Fibroblast of lung (primary cell): Measurements from ENCODE around the gene FAM120C. TPM values are rescaled to one million over a fixed set of nuclear protein-coding genes. Genes with fewer than 3 reads are reported as not detected.

ENCODE experiments used
- DNase-seq, 2 donors: peaks; one replicate each; pipeline versions ENCODE4 v3.0.0 to v3.0.0-alpha.2; 2010; ENCODE audit warnings: low read depth in 2 of 2
- H2AFZ ChIP-seq: 2 replicates; pipeline ENCODE4 v1.5.1; 2012; ENCODE audit warnings: low read length, control low read depth, inconsistent platforms
- H3K27ac ChIP-seq: 2 replicates; pipeline ENCODE4 v1.5.1; 2011; ENCODE audit warnings: low read length, control low read depth; ENCODE audit not compliant: insufficient read depth
- H3K27me3 ChIP-seq: 2 replicates; pipeline ENCODE4 v1.5.1; 2011; ENCODE audit warnings: mild to moderate bottlenecking, low read length; ENCODE audit not compliant: control insufficient read depth, insufficient read depth
- H3K36me3 ChIP-seq: 2 replicates; pipeline ENCODE4 v1.5.1; 2011; ENCODE audit warnings: low read length; ENCODE audit not compliant: control insufficient read depth, insufficient read depth
- H3K4me1 ChIP-seq: 2 replicates; pipeline ENCODE4 v1.5.1; 2011; ENCODE audit warnings: low read length; ENCODE audit not compliant: control insufficient read depth, insufficient read depth; ENCODE audit errors: extremely low read depth
- H3K4me2 ChIP-seq: 2 replicates; pipeline ENCODE4 v1.5.1; 2011; ENCODE audit warnings: low read length, control low read depth; ENCODE audit not compliant: insufficient read depth; ENCODE audit errors: extremely low read depth
- H3K4me3 ChIP-seq, 4 experiments: fragments of 200-600 bp in 1 of 4; sonication (generic) in 1 of 4; replicated peaks in 1 of 4; 2 replicates each; pipeline ENCODE4 v1.5.1; 2011 to 2016; ENCODE audit warnings: low read length in 4 of 4, low read depth in 3 of 4, mild to moderate bottlenecking in 3 of 4, control low read depth in 2 of 4, inconsistent platforms in 1 of 4, mixed read lengths in 1 of 4; ENCODE audit not compliant: insufficient read depth in 1 of 4; ENCODE audit errors: control extremely low read depth in 1 of 4
- H3K79me2 ChIP-seq: 2 replicates; pipeline ENCODE4 v1.5.1; 2012; ENCODE audit warnings: mild to moderate bottlenecking, low read length, inconsistent platforms; ENCODE audit not compliant: control insufficient read depth, insufficient read depth
- H3K9ac ChIP-seq: 2 replicates; pipeline ENCODE4 v1.5.1; 2011; ENCODE audit warnings: mild to moderate bottlenecking, low read length, control low read depth; ENCODE audit not compliant: insufficient read depth
- H3K9me3 ChIP-seq: 2 replicates; pipeline ENCODE4 v1.5.1; 2012; ENCODE audit warnings: low read depth, low read length; ENCODE audit not compliant: control insufficient read depth, insufficient read depth
- H4K20me1 ChIP-seq: 2 replicates; pipeline ENCODE4 v1.5.1; 2011; ENCODE audit warnings: low read length; ENCODE audit not compliant: control insufficient read depth, insufficient read depth; ENCODE audit errors: extremely low read depth
- EZH2 ChIP-seq: IDR thresholded peaks from 2 replicates; pipeline ENCODE4 v1.5.1; 2012; ENCODE audit warnings: low read length, control low read depth, mild to moderate bottlenecking; ENCODE audit errors: missing control alignments
- polyA plus RNA-seq, 2 donors: library from polyadenylated mRNA; depleted of rRNA in 1 of 2; stranded (reverse) in 1 of 2; unstranded in 1 of 2; fragments of >200 nt; gene quantifications; 2 replicates each; pipeline ENCODE4 v1.2.1, GENCODE V29; 2011 to 2012; ENCODE audit warnings: missing spikeins in 1 of 2
- total RNA-seq: library from RNA; depleted of rRNA; stranded (reverse); fragments of >200 nt; gene quantifications from 2 replicates; pipeline ENCODE4 v1.2.1, GENCODE V29; 2014
- TF ChIP-seq, protein P1 (sequence below), 2 donors: IDR thresholded peaks in 1 of 2; conservative IDR thresholded peaks in 1 of 2; 1 replicate in 1 of 2; 2 replicates in 1 of 2; pipeline ENCODE4 v1.5.1; 2011 to 2012; ENCODE audit warnings: low read length in 2 of 2, control low read depth in 1 of 2, inconsistent platforms in 1 of 2, low read depth in 1 of 2, mild to moderate bottlenecking in 1 of 2

Gene FAM120C
- total and polyA plus RNA-seq, 2 donors (not counting 1 experiment from before 2014, with no cell fraction given): 4.8 to 6.9 TPM

DNA sequence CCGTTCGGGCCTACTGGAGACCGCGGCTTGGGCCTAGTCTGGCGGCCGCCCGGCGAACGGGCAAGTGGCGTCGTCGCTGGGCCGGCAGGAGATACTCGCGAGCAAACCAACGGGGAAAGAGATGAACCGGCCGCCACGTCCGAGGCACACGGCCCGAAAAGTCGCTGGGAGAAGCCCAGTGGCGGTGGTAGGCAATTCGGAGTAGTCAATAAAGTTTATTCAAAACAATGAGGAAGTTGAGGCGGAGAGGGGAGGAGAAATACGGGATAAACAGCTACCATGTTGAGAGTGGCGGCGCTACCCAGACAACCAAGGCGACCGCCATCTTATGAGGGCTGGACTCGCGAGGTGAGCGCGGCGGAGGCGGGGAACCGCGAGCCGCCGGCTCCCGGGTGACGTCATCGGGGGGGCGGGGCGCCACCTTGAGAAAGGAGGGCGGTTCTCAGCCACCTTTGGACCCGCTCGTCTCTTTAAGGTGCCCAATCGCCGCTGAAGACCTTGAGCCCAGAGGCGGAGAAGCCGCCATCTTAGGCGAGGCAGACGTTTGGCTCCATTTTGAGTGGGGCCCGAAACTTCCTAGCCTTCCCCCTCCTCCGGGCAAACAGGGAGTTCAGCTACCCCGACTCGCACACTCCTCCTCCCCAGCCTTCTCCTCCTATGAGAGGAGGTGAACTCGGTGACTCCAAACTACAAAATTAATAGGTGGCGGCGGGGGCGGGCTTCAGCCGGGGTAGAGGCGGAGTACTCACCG is 138.8 kb downstream of the FAM120C start, which contains the start of gene PHF8:
PHF8 (minus strand) TSS at position 348 of the 751 bp plus-strand sequence. CDS start 1,745 bp downstream, outside the sequence.
- peak within 1 kb of the TSS; percentile 85 for H3K27ac ChIP-seq
- TF ChIP-seq, protein P1, sequence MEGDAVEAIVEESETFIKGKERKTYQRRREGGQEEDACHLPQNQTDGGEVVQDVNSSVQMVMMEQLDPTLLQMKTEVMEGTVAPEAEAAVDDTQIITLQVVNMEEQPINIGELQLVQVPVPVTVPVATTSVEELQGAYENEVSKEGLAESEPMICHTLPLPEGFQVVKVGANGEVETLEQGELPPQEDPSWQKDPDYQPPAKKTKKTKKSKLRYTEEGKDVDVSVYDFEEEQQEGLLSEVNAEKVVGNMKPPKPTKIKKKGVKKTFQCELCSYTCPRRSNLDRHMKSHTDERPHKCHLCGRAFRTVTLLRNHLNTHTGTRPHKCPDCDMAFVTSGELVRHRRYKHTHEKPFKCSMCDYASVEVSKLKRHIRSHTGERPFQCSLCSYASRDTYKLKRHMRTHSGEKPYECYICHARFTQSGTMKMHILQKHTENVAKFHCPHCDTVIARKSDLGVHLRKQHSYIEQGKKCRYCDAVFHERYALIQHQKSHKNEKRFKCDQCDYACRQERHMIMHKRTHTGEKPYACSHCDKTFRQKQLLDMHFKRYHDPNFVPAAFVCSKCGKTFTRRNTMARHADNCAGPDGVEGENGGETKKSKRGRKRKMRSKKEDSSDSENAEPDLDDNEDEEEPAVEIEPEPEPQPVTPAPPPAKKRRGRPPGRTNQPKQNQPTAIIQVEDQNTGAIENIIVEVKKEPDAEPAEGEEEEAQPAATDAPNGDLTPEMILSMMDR (conservative IDR thresholded peaks at IDR 0.05 in 1 of 2, IDR thresholded peaks at IDR 0.05 in 1 of 2; ENCODE audit: low read depth in 1 of 2, low read length in 2 of 2): no peak
- no peak for TF ChIP-seq EZH2
- peak within 1 kb of the TSS; percentile 86 for H3K9ac ChIP-seq
- H3K9me3 ChIP-seq: no peaks in the 10 kb centered on the region
- no peaks in the 10 kb centered on the region for H3K4me1 ChIP-seq
- peak within 1 kb of the TSS; percentile 45 to 77 (median 73) for H3K4me3 ChIP-seq
- H4K20me1 ChIP-seq: no peaks in the 10 kb centered on the region
- no peaks in the 10 kb centered on the region for H3K36me3 ChIP-seq
- H2AFZ ChIP-seq: peak within 1 kb of the TSS; percentile 75
- H3K79me2 ChIP-seq: no peaks in the 10 kb centered on the region
- H3K4me2 ChIP-seq: peak within 1 kb of the TSS; percentile 87
- peak; percentile 94 for DNase-seq
- no peaks in the 10 kb centered on the region for H3K27me3 ChIP-seq

DNA sequence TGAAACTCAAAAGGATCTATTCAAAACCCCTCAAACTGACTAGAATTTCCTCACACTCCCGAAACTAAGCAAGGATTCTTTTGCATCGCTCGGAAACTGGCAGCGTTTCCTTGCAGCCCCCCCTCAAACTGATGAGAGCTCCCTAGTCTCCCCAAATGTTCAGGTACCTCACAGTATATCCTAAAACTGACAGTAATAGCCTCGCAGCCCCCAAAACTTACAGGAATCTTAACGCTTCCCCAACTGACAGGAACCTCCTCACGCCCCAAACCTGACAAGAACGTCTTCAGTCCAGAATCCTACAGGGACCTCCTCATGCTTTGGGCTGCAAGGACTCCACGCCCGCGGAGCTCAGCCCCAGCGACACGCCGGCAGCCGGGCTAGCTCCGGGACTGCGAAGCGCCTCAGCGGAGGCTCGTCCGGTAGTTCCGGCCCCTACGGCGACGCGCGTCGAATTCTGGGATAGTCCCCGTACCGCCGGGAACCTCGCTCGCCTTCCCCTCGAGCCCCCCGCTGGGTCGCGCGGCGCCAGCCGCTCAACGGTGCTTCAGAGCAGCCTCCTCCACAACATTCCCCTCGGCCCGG is 139.4 kb downstream of the FAM120C start:
- H3K4me3 ChIP-seq: peak overlapping the region; percentile 43 to 77 (median 73)
- peak overlapping the region; percentile 86 for H3K9ac ChIP-seq
- H3K27ac ChIP-seq: peak overlapping the region; percentile 85

DNA sequence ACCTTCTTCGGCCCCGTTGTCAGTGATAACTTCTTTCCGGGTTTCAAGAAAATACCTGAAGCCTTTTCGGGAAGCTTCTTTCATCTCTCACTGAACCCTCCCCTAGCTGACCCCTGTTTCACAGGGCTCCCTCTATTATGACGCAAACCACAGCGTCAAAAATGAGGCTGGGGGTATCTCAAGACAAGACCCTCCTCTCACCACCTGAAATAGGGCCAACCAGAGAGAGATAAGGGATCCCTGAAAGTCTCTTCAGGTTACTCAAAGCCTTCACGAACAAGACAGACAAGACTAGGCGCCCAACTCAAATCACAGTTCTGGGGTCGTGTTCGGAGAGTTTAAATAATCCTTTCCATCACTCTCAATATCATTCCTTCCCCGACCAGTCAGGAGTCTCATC is 140.0 kb downstream of the FAM120C start:
- Histone ChIP-seq H3K79me2 (no peaks in the 10 kb centered on the region), H3K27me3 (no peaks in the 10 kb centered on the region), H3K36me3 (no peaks in the 10 kb centered on the region), H4K20me1 (no peaks in the 10 kb centered on the region), H3K9me3 (no peaks in the 10 kb centered on the region), H2AFZ (peak overlapping the region; percentile 44), H3K4me1 (no peaks in the 10 kb centered on the region), H3K9ac (peak overlapping the region; percentile 86), H3K27ac (peak overlapping the region; percentile 85), H3K4me3 (peak overlapping the region; percentile 43 to 77 (median 73)), H3K4me2 (peak overlapping the region; percentile 87)
- TF ChIP-seq, protein P1 (conservative IDR thresholded peaks at IDR 0.05 in 1 of 2, IDR thresholded peaks at IDR 0.05 in 1 of 2; ENCODE audit: low read depth in 1 of 2, low read length in 2 of 2): no peak
- TF ChIP-seq EZH2: no peak
- no peak for DNase-seq

More for the DNA sequence above, 139.4 kb downstream of the FAM120C start:
- no peaks in the 10 kb centered on the region for H3K79me2 ChIP-seq
- no peaks in the 10 kb centered on the region for H4K20me1 ChIP-seq
- TF ChIP-seq, protein P1 (conservative IDR thresholded peaks at IDR 0.05 in 1 of 2, IDR thresholded peaks at IDR 0.05 in 1 of 2; ENCODE audit: low read depth in 1 of 2, low read length in 2 of 2): no peak
- no peak for TF ChIP-seq EZH2
- H3K4me1 ChIP-seq: no peaks in the 10 kb centered on the region
- no peaks in the 10 kb centered on the region for H3K9me3 ChIP-seq
- H3K4me2 ChIP-seq: peak overlapping the region; percentile 87
- DNase-seq: peak in 1 of 2 donors; percentile 30
- peak overlapping the region; percentile 62 for H2AFZ ChIP-seq
- H3K27me3 ChIP-seq: no peaks in the 10 kb centered on the region
- H3K36me3 ChIP-seq: no peaks in the 10 kb centered on the region
